GM23248 (cell line): ENCODE measurements around the gene LAMB3. TPM values are rescaled to one million over a fixed set of nuclear protein-coding genes. Genes with fewer than 3 reads are reported as not detected.
A peak's percentile ranks its signal among the peaks of the same experiment; 100 is the strongest.
"Not testable (repeated sequence)": the region's sequence is repeated elsewhere in the genome, so short reads cannot be mapped to it uniquely, and the experiment has no call there.

Experiments used
- DNase-seq: peaks from one replicate; pipeline ENCODE4 v3.0.0-alpha.2; 2015
- H2AFZ ChIP-seq: fragments of 200-600 bp; sonication (generic); 2 replicates; pipeline ENCODE4 v1.6.1; 2016; ENCODE audit warnings: antibody characterized with exemption
- H3F3A ChIP-seq: fragments of 200-600 bp; sonication (generic); 2 replicates; pipeline ENCODE4 v1.6.1; 2016; ENCODE audit warnings: mild to moderate bottlenecking, antibody characterized with exemption, mixed run types; ENCODE audit not compliant: insufficient read depth
- H3K27ac ChIP-seq: fragments of 200-600 bp; sonication (generic); 2 replicates; pipeline ENCODE4 v1.5.1; 2016; ENCODE audit warnings: mild to moderate bottlenecking
- H3K27me3 ChIP-seq: fragments of 200-600 bp; sonication (generic); replicated peaks from 2 replicates; pipeline ENCODE4 v1.6.1; 2016; ENCODE audit warnings: mild to moderate bottlenecking; ENCODE audit not compliant: insufficient read depth
- H3K36me3 ChIP-seq: fragments of 200-600 bp; sonication (generic); 2 replicates; pipeline ENCODE4 v1.6.1; 2016; ENCODE audit warnings: low read depth, mild to moderate bottlenecking
- H3K4me1 ChIP-seq: fragments of 200-600 bp; sonication (generic); 2 replicates; pipeline ENCODE4 v1.6.1; 2016; ENCODE audit warnings: mild to moderate bottlenecking; ENCODE audit not compliant: insufficient read depth
- H3K4me2 ChIP-seq: fragments of 200-600 bp; sonication (generic); one replicate; pipeline ENCODE4 v1.6.1; 2016; ENCODE audit warnings: mild to moderate bottlenecking; ENCODE audit not compliant: unreplicated experiment
- H3K4me3 ChIP-seq: fragments of 200-600 bp; sonication (generic); 2 replicates; pipeline ENCODE4 v1.5.1; 2016; ENCODE audit warnings: mild to moderate bottlenecking
- H3K79me2 ChIP-seq: fragments of 200-600 bp; sonication (generic); 2 replicates; pipeline ENCODE4 v1.6.1; 2016; ENCODE audit warnings: mild to moderate bottlenecking; ENCODE audit not compliant: insufficient read depth
- H3K9ac ChIP-seq: fragments of 200-600 bp; sonication (generic); 2 replicates; pipeline ENCODE4 v1.6.1; 2016; ENCODE audit warnings: mild to moderate bottlenecking
- H3K9me2 ChIP-seq: fragments of 200-600 bp; sonication (generic); 2 replicates; pipeline ENCODE4 v1.6.1; 2016; ENCODE audit warnings: mixed run types, mild to moderate bottlenecking, moderate library complexity; ENCODE audit not compliant: insufficient read depth
- H3K9me3 ChIP-seq: fragments of 200-600 bp; sonication (generic); one replicate; pipeline ENCODE4 v1.6.1; 2017; ENCODE audit warnings: low read depth
- H4K20me1 ChIP-seq: fragments of 200-600 bp; sonication (generic); 2 replicates; pipeline ENCODE4 v1.6.0; 2016; ENCODE audit not compliant: insufficient read depth
- EZH2 ChIP-seq: fragments of 200-600 bp; sonication (generic); IDR thresholded peaks from 2 replicates; pipeline ENCODE4 v1.6.1; 2018; ENCODE audit warnings: antibody characterized with exemption, mild to moderate bottlenecking; ENCODE audit not compliant: insufficient read depth, poor library complexity, severe bottlenecking
- EZH2phosphoT487 ChIP-seq: fragments of 200-600 bp; sonication (generic); IDR thresholded peaks from 2 replicates; pipeline ENCODE4 v1.6.1; 2018; ENCODE audit warnings: antibody characterized with exemption, moderate library complexity, mild to moderate bottlenecking, low read depth; ENCODE audit not compliant: insufficient read depth
- WGBS, 2 experiments: methylation state at CpG; one replicate each; pipeline ENCODE4 v1.1.6; 2015 to 2017; ENCODE audit warnings: low lambda C conversion rate in 2 of 2, low coverage in 1 of 2; ENCODE audit errors: missing lambda C conversion rate in 2 of 2; 5-methylcytosine and 5-hydroxymethylcytosine counted together
- in situ Hi-C: fragments of 300-500 bp; cut with MboI; formaldehyde crosslinking; loops from 2 replicates; pipeline ENCODE4 v1.15.0; 2020
- polyA plus RNA-seq: library from polyadenylated mRNA; unstranded; fragments of >200 nt; fragmentation: Nextera tagmentation; extraction: Ambion mirVana; gene quantifications from 2 replicates; pipeline ENCODE4 v1.2.1, GENCODE V29; 2016
- total RNA-seq: library from RNA; depleted of rRNA; stranded (reverse); fragments of >200 nt; shearing (Covaris generic); gene quantifications from 2 replicates; pipeline ENCODE4 v1.2.3, GENCODE V29; 2014; rRNA removed

Gene LAMB3
- 6.8 and 8.1 TPM in 2 replicates for total RNA-seq
- polyA plus RNA-seq = 2.5 and 3.0 TPM in 2 replicates

DNA sequence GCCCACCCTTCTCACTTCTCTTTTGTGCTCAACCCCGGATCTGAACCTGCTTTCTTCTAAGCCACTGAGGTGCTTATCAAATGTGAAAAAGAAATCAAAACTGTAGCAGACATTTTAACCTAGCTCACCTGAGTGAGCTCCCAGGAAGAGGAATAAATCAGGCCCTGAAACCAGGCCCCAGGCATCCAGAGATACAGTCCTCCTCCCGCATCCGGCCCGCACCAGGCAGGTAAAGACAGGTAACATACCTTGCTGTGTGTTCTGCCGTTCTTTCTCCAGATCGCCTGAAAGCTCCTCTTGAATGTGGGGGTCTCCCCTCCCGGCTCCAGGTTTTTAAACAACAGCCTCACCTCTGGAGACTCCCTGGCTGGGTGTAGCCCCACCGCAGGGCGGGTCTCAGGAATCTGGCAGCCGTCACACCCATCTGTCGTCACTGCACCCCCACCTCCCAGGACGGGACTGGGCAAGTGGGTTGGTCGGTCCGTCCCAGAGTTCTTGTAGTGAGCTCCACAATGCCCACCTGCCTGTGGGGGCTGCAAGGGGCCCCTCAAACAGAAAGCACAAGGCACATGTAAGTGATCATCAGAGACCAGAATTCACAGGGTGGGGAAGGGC, at the start of gene LAMB3:
LAMB3 (minus strand) TSS at position 305 of the 615 bp plus-strand sequence. CDS start 1,481 bp downstream, outside the sequence.
- Histone ChIP-seq H3K36me3 (no peaks in the 10 kb centered on the region), H3K4me2 (no peak within 1 kb of the TSS), H3K9me3 (no peaks in the 10 kb centered on the region), H3K79me2 (no peaks in the 10 kb centered on the region), H2AFZ (peak within 1 kb of the TSS; percentile 73), H3K4me1 (peaks cover 30% of the 10 kb centered on the region), H3K27ac (peak within 1 kb of the TSS; percentile 55; the same call in 1 of the 2 replicates), H3K4me3 (no peak within 1 kb of the TSS), H3K9ac (no peak within 1 kb of the TSS), H3F3A (peaks cover 20% of the 10 kb centered on the region), H3K27me3 (no peaks in the 10 kb centered on the region), H3K9me2 (no peaks in the 10 kb centered on the region), H4K20me1 (no peaks in the 10 kb centered on the region)
- no peak for DNase-seq
- 77 to 82% methylated on average over 14 of the region's 14 CpGs for WGBS, 2 experiments
- in situ Hi-C loops = no loop called here
- TF ChIP-seq EZH2phosphoT487 (no peak), EZH2 (no peak)

DNA sequence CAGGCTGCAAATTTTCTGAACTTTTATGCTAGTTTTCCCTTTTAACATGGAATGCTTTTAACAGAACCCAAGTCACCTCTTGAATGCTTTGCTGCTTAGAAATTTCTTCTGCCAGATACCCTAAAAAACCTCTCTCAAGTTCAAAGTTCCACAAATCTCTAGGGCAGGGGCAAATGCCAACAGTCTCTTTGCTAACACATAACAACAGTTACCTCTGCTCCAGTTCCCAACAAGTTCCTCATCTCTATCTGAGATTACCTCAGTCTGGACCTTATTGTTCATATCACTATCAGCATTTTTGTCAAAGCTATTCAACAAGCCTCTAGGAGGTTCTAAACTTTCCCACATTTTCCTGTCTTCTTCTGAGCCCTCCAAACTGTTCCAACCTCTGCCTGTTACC, 48.5 kb upstream of the LAMB3 start:
- H3K4me2 ChIP-seq, H3K36me3 ChIP-seq, H3K9me3 ChIP-seq, H3K79me2 ChIP-seq, H2AFZ ChIP-seq, H3K9me2 ChIP-seq, H3K4me3 ChIP-seq, H4K20me1 ChIP-seq, DNase-seq, H3K4me1 ChIP-seq, H3F3A ChIP-seq, H3K27ac ChIP-seq, in situ Hi-C loops, H3K9ac ChIP-seq: not testable (repeated sequence)
- peaks cover 10% of the 10 kb centered on the region; the same call in 1 of the 2 replicates for H3K27me3 ChIP-seq

DNA sequence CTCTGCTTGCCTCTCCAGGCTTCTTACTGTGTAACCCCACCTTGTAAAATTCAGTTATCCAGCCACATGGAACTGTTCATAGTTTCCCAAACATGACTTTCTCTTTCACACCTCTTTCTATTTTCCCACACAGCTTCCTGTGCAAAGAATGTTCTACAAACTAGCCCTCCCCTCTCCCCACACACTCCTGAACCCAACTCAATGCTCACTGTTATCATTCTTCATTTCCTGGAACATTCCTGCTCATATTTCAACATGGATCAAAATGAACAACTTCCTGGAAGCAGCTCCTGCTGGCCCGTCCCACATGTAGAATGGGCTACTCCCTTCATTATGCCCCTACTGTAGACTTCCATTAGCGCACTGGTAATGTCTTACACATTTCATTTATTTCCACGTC, 44.9 kb upstream of the LAMB3 start:
- no peaks in the 10 kb centered on the region for H3K9me3 ChIP-seq
- no peaks in the 10 kb centered on the region for H3K79me2 ChIP-seq
- H3K4me3 ChIP-seq = no peak overlapping the region
- H3K4me2 ChIP-seq = no peak overlapping the region
- peaks cover 27% of the 10 kb centered on the region for H3K27me3 ChIP-seq
- no peak for DNase-seq
- no peaks in the 10 kb centered on the region for H3K9me2 ChIP-seq
- TF ChIP-seq EZH2phosphoT487 (no peak), EZH2 (no peak)
- H3K27ac ChIP-seq = no peak overlapping the region
- in situ Hi-C loops = no loop called here
- no peaks in the 10 kb centered on the region for H4K20me1 ChIP-seq
- no peak overlapping the region for H3K9ac ChIP-seq
- H3F3A ChIP-seq = no peaks in the 10 kb centered on the region
- WGBS, 2 experiments = 43 to 50% methylated on average over 3 of the region's 3 CpGs
- no peak overlapping the region for H2AFZ ChIP-seq
- no peaks in the 10 kb centered on the region for H3K36me3 ChIP-seq
- no peaks in the 10 kb centered on the region for H3K4me1 ChIP-seq

DNA sequence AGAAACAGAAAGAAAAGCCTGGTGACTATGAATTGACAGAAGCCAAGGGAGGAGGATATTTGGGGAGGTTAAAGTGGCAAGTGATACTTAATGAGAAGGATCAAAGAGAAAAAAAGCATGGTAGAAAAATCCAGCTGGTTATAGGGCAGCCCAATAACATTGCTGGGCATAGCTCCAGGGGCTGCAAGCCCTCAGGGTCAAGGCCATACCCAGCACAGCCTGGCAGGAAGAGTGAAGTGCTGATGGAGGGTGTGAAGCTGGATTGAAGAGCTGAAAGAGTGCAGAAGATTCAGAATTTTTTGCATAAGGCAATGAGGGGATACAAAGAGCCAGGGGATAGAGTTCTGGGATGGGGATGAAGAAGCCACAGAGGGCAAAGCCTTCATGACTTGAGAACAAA, 44.4 kb upstream of the LAMB3 start:
- Histone ChIP-seq H2AFZ (no peak overlapping the region), H3K4me1 (no peaks in the 10 kb centered on the region), H3K4me3 (no peak overlapping the region), H3K27me3 (peaks cover 27% of the 10 kb centered on the region), H3F3A (no peaks in the 10 kb centered on the region), H3K36me3 (no peaks in the 10 kb centered on the region), H3K9me2 (no peaks in the 10 kb centered on the region), H3K27ac (no peak overlapping the region), H3K4me2 (no peak overlapping the region), H3K9ac (no peak overlapping the region), H4K20me1 (no peaks in the 10 kb centered on the region), H3K79me2 (no peaks in the 10 kb centered on the region), H3K9me3 (no peaks in the 10 kb centered on the region)
- no peak for DNase-seq
- TF ChIP-seq EZH2 (no peak), EZH2phosphoT487 (no peak)
- in situ Hi-C loops = no loop called here
